SK-N-MC (cell line): ENCODE data around the gene HMGXB3.
"Not testable (repeated sequence)": the region's sequence is repeated elsewhere in the genome, so short reads cannot be mapped to it uniquely, and the experiment has no call there.

Experiments used
- DNase-seq: peaks from one replicate; pipeline ENCODE4 v3.0.0-alpha.2; 2011; ENCODE audit warnings: low read depth, low spot score
- H3K27ac ChIP-seq: fragments of 200-600 bp; sonication (generic); 2 replicates; pipeline ENCODE4 v1.5.1; 2016; ENCODE audit warnings: mixed run types
- H3K36me3 ChIP-seq: fragments of 200-600 bp; sonication (generic); 2 replicates; pipeline ENCODE4 v1.6.1; 2017; ENCODE audit warnings: antibody characterized with exemption, low read length, mixed read lengths; ENCODE audit not compliant: insufficient read depth
- H3K4me3 ChIP-seq: fragments of 200-600 bp; sonication (generic); 2 replicates; pipeline ENCODE4 v1.5.1; 2016
- H3K9ac ChIP-seq: fragments of 200-600 bp; sonication (generic); 2 replicates; pipeline ENCODE4 v1.8.0; 2017; ENCODE audit warnings: mixed run types, mixed read lengths; ENCODE audit not compliant: insufficient read length
- H3K9me3 ChIP-seq: fragments of 200-600 bp; sonication (generic); 2 replicates; pipeline ENCODE4 v1.6.1; 2017; ENCODE audit warnings: low read depth, mild to moderate bottlenecking, antibody characterized with exemption, low read length, moderate library complexity, mixed read lengths
- EZH2 ChIP-seq: fragments of 200-600 bp; sonication (generic); IDR thresholded peaks from one replicate; pipeline ENCODE4 v1.6.1; 2017; ENCODE audit warnings: antibody characterized with exemption
- FOXP2 ChIP-seq: optimal IDR thresholded peaks from 2 replicates; pipeline ENCODE3; 2011; ENCODE audit warnings: mild to moderate bottlenecking, moderate library complexity; ENCODE audit not compliant: insufficient read depth; ENCODE audit errors: extremely low read length, control extremely low read depth
- POLR2AphosphoS5 ChIP-seq: IDR thresholded peaks from 2 replicates; pipeline ENCODE4 v1.6.1; 2012; ENCODE audit warnings: mild to moderate bottlenecking, low read depth, low read length, borderline replicate concordance

The HMGXB3 gene

DNA sequence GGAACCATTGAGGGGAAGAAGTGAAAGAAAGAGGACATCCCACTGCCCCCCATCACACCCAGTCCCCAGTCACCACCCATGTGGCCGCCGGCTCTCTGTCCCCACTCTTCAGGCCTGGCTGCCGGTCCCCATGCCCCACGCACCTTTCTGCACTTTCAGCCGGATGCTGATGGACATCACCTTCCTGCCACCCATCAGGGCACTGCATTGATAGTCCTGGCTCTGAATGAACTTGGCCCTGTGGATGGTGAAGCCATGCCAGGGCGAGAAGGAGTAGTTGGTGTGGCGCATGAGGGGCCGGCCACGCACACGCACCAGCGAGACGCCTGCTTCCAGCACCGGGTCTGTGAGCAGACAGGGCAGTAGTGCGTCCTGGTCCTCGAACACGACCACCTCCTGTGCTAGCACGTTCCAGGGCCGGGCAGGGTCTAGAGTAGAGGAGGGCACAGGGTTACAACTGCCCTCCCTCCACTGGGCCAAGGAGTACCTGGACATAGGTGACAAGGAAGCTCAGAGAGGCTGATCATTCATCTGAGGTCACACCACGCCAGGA, 79.4 kb downstream of the HMGXB3 start:
- no peak overlapping the region for H3K9ac ChIP-seq

GRCh38 chr5:150080696-150081435, 80.3 kb downstream of the HMGXB3 start:
- Histone ChIP-seq H3K36me3 (no peaks in the 10 kb centered on the region), H3K4me3 (no peak overlapping the region), H3K27ac (no peak overlapping the region), H3K9ac (no peak overlapping the region), H3K9me3 (no peaks in the 10 kb centered on the region)
- no peak for DNase-seq
- TF ChIP-seq POLR2AphosphoS5 (no peak), FOXP2 (no peak), EZH2 (no peak)

More for the DNA sequence above, 79.4 kb downstream of the HMGXB3 start:
- Histone ChIP-seq H3K36me3 (no peaks in the 10 kb centered on the region), H3K27ac (no peak overlapping the region), H3K4me3 (no peak overlapping the region), H3K9me3 (no peaks in the 10 kb centered on the region)
- no peak for DNase-seq
- TF ChIP-seq FOXP2, result no peak
- TF ChIP-seq EZH2, result no peak
- no peak for TF ChIP-seq POLR2AphosphoS5

- no peak for TF ChIP-seq EZH2
- TF ChIP-seq FOXP2, result no peak
- peak; percentile 40; the same call in 1 of the 2 replicates for TF ChIP-seq POLR2AphosphoS5
- no peak overlapping the region for H3K4me3 ChIP-seq
- no peak overlapping the region for H3K9ac ChIP-seq
- DNase-seq, result no peak
- H3K9me3 ChIP-seq, result no peaks in the 10 kb centered on the region
- no peak overlapping the region for H3K27ac ChIP-seq
- no peaks in the 10 kb centered on the region for H3K36me3 ChIP-seq
These were observed 81.2 kb downstream of the HMGXB3 start for GRCh38 chr5:150081541-150082283.

GRCh38 chr5:150082374-150082773, 81.8 kb downstream of the HMGXB3 start:
- no peak overlapping the region for H3K27ac ChIP-seq
- H3K36me3 ChIP-seq, result no peaks in the 10 kb centered on the region
- DNase-seq, result no peak
- no peak overlapping the region for H3K9ac ChIP-seq
- H3K9me3 ChIP-seq, result no peaks in the 10 kb centered on the region
- no peak for TF ChIP-seq FOXP2
- no peak for TF ChIP-seq POLR2AphosphoS5
- TF ChIP-seq EZH2, result no peak
- H3K4me3 ChIP-seq, result no peak overlapping the region

GRCh38 chr5:150082889-150083288, 82.3 kb downstream of the HMGXB3 start:
- no peak overlapping the region for H3K27ac ChIP-seq
- TF ChIP-seq EZH2 (no peak), FOXP2 (no peak), POLR2AphosphoS5 (no peak)
- DNase-seq, result no peak
- no peak overlapping the region for H3K9ac ChIP-seq
- no peaks in the 10 kb centered on the region for H3K9me3 ChIP-seq
- H3K4me3 ChIP-seq, result no peak overlapping the region
- H3K36me3 ChIP-seq, result no peaks in the 10 kb centered on the region

DNA sequence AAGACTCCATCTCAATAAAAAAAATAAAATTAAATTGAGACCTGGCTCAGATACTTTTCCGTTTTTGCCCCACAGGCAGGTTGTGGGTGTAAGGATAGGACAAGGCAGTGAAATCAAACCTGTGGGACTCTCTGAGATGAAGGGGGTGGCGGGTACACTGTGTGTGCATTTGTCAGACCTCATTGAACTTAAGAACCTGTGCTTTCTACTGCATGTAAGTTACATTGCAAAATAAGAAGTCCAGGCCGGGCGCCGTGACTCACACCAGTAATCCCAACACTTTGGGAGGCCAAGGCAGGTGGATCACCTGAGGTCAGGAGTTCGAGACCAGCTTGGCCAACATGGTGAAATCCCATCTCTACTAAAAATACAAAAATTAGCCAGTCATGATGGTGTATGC, 84.2 kb downstream of the HMGXB3 start:
- not testable (repeated sequence) for H3K4me3 ChIP-seq, H3K9ac ChIP-seq, H3K36me3 ChIP-seq, DNase-seq, H3K27ac ChIP-seq, H3K9me3 ChIP-seq

DNA sequence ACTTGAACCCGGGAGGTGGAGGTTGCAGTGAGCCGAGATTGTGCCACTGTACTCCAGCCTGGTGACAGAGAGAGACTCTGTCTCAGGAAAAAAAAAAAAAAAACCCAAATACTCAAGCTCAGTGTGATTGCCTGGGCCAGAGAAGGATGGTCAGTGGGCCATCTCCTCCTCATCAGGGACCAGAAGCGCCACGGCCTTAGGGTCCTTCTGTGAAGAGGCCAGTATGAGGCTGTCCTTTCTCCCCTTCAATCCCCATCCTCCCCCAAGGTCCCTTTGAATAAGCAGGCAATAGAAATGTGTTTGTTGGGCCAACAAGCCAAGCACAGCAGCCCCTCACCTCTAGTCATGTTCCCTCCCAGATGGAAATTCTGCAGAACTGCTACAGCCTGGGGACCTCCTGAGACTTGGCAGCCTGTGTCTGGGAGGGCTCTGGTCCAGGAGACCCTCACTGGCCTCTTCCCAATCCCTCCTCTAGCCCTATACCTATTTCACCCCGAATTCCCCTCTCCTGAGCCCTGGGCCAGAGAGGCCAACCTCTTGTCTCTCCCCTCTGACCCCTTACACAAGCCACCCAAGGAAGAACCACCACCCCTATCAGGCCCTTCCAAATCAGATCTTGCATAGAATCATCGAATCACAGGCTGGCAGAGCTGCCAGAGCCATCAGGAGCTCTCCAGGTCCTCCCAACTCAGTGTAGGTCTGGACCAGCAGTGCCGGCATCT, 84.8 kb downstream of the HMGXB3 start:
- H3K4me3 ChIP-seq, result no peak overlapping the region
- TF ChIP-seq FOXP2 (no peak), EZH2 (no peak), POLR2AphosphoS5 (no peak)

DNA sequence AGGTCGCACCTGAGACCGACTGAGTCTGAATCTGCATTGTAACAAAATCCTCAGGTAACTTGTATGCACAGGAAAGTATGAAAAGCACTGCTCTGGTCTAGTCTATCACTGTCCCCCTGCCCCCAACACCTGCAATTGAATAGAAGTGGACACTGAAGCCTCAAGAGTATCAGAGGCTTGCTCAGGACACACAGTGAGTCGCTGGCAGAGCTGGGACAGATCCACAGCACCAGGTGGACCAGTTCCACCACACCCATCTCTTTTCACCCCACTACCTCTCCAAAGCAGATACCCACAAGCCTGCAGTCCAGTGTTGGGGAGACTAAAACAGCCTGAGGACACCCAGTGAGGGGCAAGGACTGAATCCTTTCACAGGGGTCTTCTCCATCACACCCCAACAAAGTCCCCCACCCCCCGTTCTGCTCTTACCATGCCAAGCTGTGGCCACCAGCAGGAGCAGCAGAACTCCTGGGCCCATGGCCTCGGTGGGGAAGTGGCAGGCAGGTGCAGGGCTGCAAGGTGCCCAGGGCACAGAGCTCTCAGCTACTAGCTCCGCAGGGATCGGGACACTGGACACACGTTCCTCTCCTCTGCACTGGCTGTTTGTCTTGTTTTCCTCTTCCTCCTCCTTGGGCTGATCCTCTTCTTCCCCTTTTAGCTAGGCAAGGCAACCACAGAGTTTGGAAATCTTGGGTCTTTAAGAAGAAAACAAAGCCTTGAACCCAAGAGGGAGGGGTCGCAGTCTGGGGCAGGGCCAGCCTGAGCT, 85.6 kb downstream of the HMGXB3 start, which contains the start of gene CSF1R:
Gene CSF1R (minus strand): TSS at position 605 of the 766 bp plus-strand sequence. CDS start 127 bp downstream, at position 478.
- no peaks in the 10 kb centered on the region for H3K36me3 ChIP-seq
- no peak within 1 kb of the TSS for H3K4me3 ChIP-seq
- TF ChIP-seq POLR2AphosphoS5 (no peak), FOXP2 (no peak), EZH2 (no peak)
- no peak for DNase-seq
- H3K9ac ChIP-seq, result no peak within 1 kb of the TSS
- H3K9me3 ChIP-seq, result no peaks in the 10 kb centered on the region
- H3K27ac ChIP-seq, result no peak within 1 kb of the TSS

More for the DNA sequence above, 84.8 kb downstream of the HMGXB3 start:
- H3K9me3 ChIP-seq, result no peaks in the 10 kb centered on the region
- no peaks in the 10 kb centered on the region for H3K36me3 ChIP-seq
- H3K27ac ChIP-seq, result no peak overlapping the region
- no peak overlapping the region for H3K9ac ChIP-seq
- no peak for DNase-seq
